Posterior cingulate gyrus (tissue), 11 donors: ENCODE data around the gene VAMP2.

Source experiments
- DNase-seq, 10 donors: peaks; one replicate each; pipeline versions ENCODE4 v3.0.0 to v3.0.0-alpha.2; 2020 to 2021; ENCODE audit warnings: mixed read lengths in 3 of 10
- intact Hi-C: fragments of 100-400 bp; cut with DNase I; formaldehyde crosslinking; loops from one replicate; pipeline ENCODE4 v1.15.1; 2023

VAMP2 gene

GRCh38 chr17:8162233-8162996, at the start of gene VAMP2:
VAMP2 (minus strand) TSS chr17:8162948; CDS start chr17:8162879, 69 bp downstream.
- intact Hi-C loops, result loop anchor here (2.0 kb wide), 1 partner anchor 24 kb away; no protein-coding TSS in a partner anchor
- DNase-seq, result peak; percentile 66 to 97 (median 82)

DNA sequence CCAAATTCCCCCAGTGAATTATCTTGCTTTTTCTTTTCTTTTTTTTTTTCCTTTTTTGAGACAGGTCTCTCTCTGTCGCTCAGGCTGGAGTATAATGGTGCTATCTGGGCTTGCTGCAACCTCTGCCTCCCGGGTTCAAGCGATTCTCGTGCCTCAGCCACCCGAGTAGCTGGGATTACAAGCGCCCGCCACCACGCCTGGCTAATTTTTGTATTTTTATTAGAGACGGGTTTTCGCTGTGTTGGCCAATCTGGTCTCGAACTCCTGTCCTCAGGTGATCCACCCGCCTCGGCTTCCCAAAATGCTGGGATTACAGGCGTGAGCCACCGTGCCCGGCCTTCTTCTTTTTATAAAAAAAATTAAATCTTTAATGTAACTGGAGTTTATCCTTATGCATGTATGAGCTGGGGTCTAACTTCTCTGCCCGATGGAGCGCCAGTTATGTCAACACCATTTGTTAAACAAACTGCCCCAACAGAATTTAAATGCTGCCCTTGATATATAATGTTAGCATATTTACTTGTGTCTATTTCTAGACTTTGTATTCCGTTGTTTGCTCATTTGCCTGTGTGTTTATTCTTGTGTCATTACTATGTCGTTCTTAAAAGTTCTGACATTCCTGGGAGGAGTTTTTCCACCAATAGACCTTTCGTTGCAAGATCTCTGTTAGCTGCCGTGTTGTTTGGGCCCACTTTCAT, 48.2 kb upstream of the VAMP2 start:
- intact Hi-C loops, result no loop called here
- DNase-seq, result no peak

DNA sequence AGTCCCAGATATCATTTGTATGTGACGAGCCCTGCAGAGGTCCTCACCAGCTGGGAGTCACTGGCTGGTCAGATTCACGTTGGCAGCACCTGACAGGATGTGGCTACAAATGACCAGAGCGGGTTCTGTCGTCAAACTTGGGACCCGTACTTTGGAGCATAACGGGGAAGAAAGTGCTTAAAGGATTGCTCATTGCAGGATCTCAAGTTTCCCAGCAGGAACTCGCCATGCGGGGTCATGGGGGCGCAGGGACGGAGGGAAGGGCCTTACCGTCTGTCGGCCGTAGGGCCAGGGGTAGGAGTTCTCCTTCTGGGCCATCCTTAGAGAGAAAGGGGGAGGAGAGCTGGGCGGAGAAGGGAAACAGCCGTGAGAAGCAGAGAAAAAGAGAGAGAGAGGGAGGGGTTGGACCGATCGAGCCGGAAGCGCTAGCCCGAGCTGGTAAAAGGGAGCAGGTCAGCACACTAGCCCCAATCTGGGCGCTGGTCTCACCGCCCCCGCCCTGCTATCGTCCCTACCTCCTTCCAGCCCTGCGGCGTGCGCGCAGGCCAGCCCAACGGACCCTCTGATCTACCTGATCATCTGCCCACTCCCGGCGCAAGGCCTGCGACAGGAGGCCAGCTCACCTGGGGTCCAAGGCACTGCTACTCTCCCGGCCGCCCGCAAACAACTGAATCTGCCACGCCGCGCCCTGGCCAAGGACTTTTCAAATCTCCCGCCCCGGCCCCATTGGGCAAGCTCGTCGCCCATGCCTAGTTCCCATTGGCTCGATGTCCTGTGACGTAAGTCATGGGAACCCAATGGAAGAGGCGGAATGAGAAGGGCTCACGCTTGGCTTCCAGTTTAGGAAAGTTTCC, 47.4 kb upstream of the VAMP2 start, which contains the start of gene AURKB:
AURKB (minus strand) TSS at position 669 of the 854 bp plus-strand sequence; CDS start at position 318, 351 bp downstream.
- intact Hi-C loops, result no loop called here
- peak; percentile 82 to 99 (median 94) for DNase-seq

- intact Hi-C loops, result no loop called here
- DNase-seq, result peak in 1 of 10 donors; percentile 73
Measured at GRCh38 chr17:8206536-8206935, 43.8 kb upstream of the VAMP2 start.

GRCh38 chr17:8204761-8205555, 42.2 kb upstream of the VAMP2 start:
- peak in 2 of 10 donors; percentile 59 to 69 for DNase-seq

DNA sequence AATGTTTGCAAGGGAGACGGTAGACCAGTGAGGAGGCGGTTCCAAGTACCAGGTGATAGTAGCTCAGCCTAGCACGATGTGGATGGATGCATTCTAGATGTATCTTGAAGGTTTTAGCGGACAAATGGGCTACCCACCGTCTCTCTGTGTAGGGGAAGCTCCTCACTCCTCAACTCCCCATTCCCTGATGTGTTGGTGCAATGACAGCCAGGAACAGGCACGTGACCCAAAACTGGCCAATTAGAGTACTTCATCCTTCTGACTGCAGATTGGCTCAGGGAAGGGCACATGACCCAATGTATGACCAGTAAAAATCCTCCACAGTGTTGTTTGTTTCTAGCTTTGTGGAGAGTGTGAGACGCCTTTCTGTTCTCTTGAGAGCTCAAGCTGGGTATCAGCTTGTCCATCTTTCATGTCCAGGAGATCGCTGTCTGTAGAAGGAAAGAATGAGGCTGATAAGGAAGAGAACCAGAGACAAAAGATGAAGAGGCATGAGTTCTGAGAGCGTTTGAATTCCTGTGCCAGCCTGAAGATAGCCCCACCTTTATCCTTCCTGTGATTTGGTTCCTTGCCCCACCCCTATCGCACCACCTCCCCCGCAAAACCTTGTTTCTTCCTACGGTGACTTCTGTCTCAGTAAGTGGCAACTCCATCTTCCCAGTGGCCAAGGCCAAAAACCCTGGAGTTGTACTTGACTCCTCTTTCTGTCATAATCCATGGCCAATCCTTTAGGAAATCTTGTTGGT, 29.5 kb upstream of the VAMP2 start:
- DNase-seq, result peak; percentile 69 to 97 (median 91)
- intact Hi-C loops, result no loop called here

More at GRCh38 chr17:8204761-8205555, 42.2 kb upstream of the VAMP2 start:
- intact Hi-C loops, result no loop called here

DNA sequence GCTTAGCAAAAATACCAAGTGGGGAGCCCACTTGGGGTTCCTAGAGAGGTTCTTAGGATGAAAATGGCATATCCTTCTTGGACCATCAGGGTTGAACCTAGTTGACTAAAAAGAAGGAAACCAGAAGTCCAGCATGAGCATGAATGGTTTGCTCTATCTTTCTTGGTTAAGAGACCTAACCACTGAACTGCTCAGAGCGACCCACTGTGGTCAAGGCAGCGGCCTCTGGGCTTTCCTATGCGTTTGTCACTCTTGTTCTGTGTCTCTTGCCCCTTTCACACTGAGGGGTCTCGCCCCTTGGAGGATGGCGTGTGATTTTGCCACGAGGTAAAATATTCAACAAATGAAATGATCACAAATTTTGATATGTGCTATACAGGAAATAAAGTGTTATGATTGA, 27.8 kb upstream of the VAMP2 start:
- intact Hi-C loops, result no loop called here

DNA sequence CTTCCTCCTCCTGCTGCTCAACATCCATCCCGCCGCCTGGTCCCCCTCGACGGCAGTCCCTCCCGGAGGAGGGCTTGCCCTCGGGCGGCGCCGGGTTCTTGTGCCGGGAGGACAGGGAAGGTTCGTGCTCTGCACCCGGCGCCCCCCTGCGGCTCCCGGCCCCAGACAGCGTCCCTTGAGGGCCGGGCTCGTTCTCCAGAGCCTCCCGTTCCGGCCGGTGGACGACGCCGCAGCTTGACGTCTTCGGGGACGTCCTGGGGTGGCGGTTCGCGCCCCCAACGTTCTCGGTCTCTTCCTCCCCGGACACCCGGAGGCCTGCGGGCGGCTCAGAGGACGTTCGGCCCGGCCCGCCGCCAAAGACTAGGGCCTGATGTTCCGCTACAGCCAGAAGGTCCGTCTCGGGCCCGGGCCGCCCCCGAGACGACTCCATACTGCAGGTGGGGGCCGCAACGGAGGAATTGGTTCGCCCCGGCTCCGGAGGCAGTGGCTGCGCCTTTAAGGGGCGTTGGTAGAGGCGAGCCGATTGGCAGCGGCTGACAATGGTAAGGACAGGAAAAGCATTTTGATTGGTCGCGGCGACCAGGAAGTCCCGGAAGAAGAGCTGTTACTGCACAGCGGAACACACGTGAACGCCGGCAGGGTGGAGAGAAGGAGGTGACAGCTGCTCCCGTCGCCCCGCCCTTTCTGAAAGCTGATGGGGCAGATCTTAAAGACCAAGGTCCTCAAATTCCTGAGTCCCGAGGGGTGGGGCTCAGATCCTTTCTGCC, 27.1 kb upstream of the VAMP2 start, which contains the start of gene BORCS6:
BORCS6 (minus strand) TSS at position 470 of the 767 bp plus-strand sequence; CDS start at position 430, 40 bp downstream.
- intact Hi-C loops, result no loop called here
- DNase-seq, result peak; percentile 98 to 100 (median 99)

More for the DNA sequence above, 27.8 kb upstream of the VAMP2 start:
- peak in 1 of 10 donors; percentile 43 for DNase-seq

- DNase-seq, result peak in 4 of 10 donors; percentile 25 to 82 (median 78)
- intact Hi-C loops, result no loop called here
Measured at GRCh38 chr17:8189041-8189710, 26.4 kb upstream of the VAMP2 start.

DNA sequence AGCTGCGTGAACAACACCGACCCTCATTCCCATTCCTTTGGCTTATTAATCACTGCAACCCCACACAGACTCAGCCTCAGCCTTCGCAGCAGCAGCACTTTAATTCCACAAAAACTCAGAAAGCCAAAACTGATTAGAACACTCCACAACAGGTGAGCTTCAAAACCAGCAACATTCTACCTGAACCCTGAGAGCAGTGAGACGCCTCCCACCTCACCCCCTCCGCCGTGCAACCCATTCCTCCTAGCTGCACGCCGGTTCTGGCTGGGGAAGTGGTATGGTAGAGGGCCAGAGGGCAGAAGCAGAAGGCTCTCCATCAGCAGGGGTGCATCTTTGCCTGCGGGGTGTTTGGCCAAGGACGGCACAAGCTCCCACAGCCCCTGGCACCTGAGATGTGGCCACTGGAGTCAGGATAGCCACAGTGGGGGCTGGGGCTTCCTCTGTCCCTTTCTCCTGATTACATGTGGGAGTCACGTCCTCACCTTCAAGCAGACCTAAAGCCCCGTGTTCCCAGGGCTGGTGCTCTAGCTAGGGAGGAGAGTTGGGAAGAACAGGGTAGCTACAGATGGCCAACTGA, 25.6 kb upstream of the VAMP2 start:
- intact Hi-C loops, result no loop called here
- DNase-seq, result peak in 3 of 10 donors; percentile 59 to 73 (median 61)

- intact Hi-C loops, result loop anchor here (2.0 kb wide), 2 partner anchors 25 to 67 kb away; partner anchors contain the start of gene VAMP2
- peak; percentile 71 to 96 (median 80) for DNase-seq
Measured at GRCh38 chr17:8187517-8188262, 24.9 kb upstream of the VAMP2 start.

GRCh38 chr17:8186787-8187516, 24.2 kb upstream of the VAMP2 start:
- intact Hi-C loops, result loop anchor here (1.0 to 2.0 kb wide), 3 partner anchors 24 to 66 kb away; partner anchors contain the start of gene VAMP2
- peak; percentile 86 to 99 (median 91) for DNase-seq

DNA sequence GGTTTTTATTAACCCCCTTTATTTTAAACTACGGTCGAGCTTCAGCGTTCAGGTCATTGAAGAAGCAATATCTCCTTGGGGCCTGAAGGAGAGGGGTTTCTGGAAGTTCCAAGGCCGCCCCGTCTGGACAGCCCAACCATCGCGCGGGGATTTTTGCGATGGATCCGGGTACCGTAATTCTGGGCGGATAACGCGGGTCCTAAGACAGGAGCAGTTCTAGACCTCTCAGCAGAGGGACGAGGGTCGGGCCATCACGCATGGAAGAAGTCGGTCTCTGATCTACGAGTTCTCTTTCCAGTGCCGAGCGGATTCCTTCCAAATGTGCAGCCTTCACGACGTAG, 23.7 kb upstream of the VAMP2 start:
- no peak for DNase-seq
- intact Hi-C loops, result loop anchor here (1.0 to 2.0 kb wide), 3 partner anchors 24 to 66 kb away; partner anchors contain the start of gene VAMP2

GRCh38 chr17:8185582-8186445, 23.1 kb upstream of the VAMP2 start:
- intact Hi-C loops, result loop anchor here (1.0 to 2.0 kb wide), 3 partner anchors 23 to 65 kb away; partner anchors contain the start of gene VAMP2
- DNase-seq, result peak; percentile 83 to 98 (median 89)
